H9 (cell line): ENCODE data around the gene CA5A. TPM values are rescaled to one million over a fixed set of nuclear protein-coding genes. Genes with fewer than 3 reads are reported as not detected.
A peak's percentile ranks its signal among the peaks of the same experiment; 100 is the strongest.

Experiments used
- DNase-seq: peaks from one replicate; pipeline ENCODE4 v3.0.0-alpha.2; 2017
- H2AFZ ChIP-seq: one replicate; pipeline ENCODE4 v1.6.1; 2013; ENCODE audit warnings: mild to moderate bottlenecking, low read length, control low read depth, moderate library complexity
- H2AK5ac ChIP-seq: 2 replicates; pipeline ENCODE4 v1.6.1; 2013; ENCODE audit warnings: low read length, control low read depth, mixed read lengths; ENCODE audit not compliant: insufficient read length
- H2BK120ac ChIP-seq: one replicate; pipeline ENCODE4 v1.6.1; 2013; ENCODE audit warnings: low read depth, mild to moderate bottlenecking, low read length, control low read depth, inconsistent platforms; ENCODE audit not compliant: poor library complexity, severe bottlenecking
- H2BK12ac ChIP-seq: 2 replicates; pipeline ENCODE4 v1.6.1; 2013; ENCODE audit warnings: low read length, control low read depth, mixed read lengths, low read depth; ENCODE audit not compliant: insufficient read length
- H2BK15ac ChIP-seq: 2 replicates; pipeline ENCODE4 v1.6.1; 2013; ENCODE audit warnings: low read depth, low read length, control low read depth
- H2BK20ac ChIP-seq: one replicate; pipeline ENCODE4 v1.6.1; 2013; ENCODE audit warnings: low read depth, mild to moderate bottlenecking, low read length, control low read depth, inconsistent platforms; ENCODE audit not compliant: poor library complexity, severe bottlenecking
- H2BK5ac ChIP-seq: 2 replicates; pipeline ENCODE4 v1.6.1; 2013; ENCODE audit warnings: low read length, control low read depth, mixed read lengths; ENCODE audit not compliant: insufficient read length
- H3K14ac ChIP-seq: 2 replicates; pipeline ENCODE4 v1.6.1; 2013; ENCODE audit warnings: low read length, control low read depth; ENCODE audit not compliant: insufficient read depth
- H3K18ac ChIP-seq: 2 replicates; pipeline ENCODE4 v1.6.1; 2013; ENCODE audit warnings: low read depth, mild to moderate bottlenecking, mixed read lengths, low read length, control low read depth; ENCODE audit not compliant: insufficient read length
- H3K23ac ChIP-seq: 2 replicates; pipeline ENCODE4 v1.6.1; 2013; ENCODE audit warnings: low read length, control low read depth, mixed read lengths, low read depth; ENCODE audit not compliant: insufficient read length
- H3K23me2 ChIP-seq: 2 replicates; pipeline ENCODE4 v1.6.1; 2013; ENCODE audit warnings: low read depth, mild to moderate bottlenecking, mixed read lengths, low read length, control low read depth; ENCODE audit not compliant: insufficient read length, poor library complexity, severe bottlenecking
- H3K27ac ChIP-seq: 2 replicates; pipeline ENCODE4 v1.5.1; 2013; ENCODE audit warnings: low read length, control low read depth, mixed read lengths, low read depth; ENCODE audit not compliant: insufficient read length
- H3K27me3 ChIP-seq: 2 replicates; pipeline ENCODE4 v1.6.1; 2013; ENCODE audit warnings: low read length, control low read depth, inconsistent platforms; ENCODE audit not compliant: insufficient read depth
- H3K4ac ChIP-seq: 2 replicates; pipeline ENCODE4 v1.6.1; 2013; ENCODE audit warnings: low read depth, mild to moderate bottlenecking, control low read depth, inconsistent platforms, low read length, moderate library complexity
- H3K4me1 ChIP-seq: 2 replicates; pipeline ENCODE4 v1.6.1; 2013; ENCODE audit warnings: low read length, control low read depth, inconsistent platforms; ENCODE audit not compliant: insufficient read depth
- H3K4me2 ChIP-seq: 2 replicates; pipeline ENCODE4 v1.6.1; 2013; ENCODE audit warnings: low read length, control low read depth, mixed read lengths; ENCODE audit not compliant: insufficient read length, insufficient read depth
- H3K56ac ChIP-seq: 2 replicates; pipeline ENCODE4 v1.6.1; 2013; ENCODE audit warnings: low read depth, mild to moderate bottlenecking, mixed read lengths, low read length, control low read depth; ENCODE audit not compliant: insufficient read length
- H3K79me1 ChIP-seq: 2 replicates; pipeline ENCODE4 v1.6.1; 2013; ENCODE audit warnings: low read depth, mild to moderate bottlenecking, moderate library complexity, low read length, control low read depth, inconsistent platforms; ENCODE audit not compliant: insufficient read depth, poor library complexity, severe bottlenecking
- H3K79me2 ChIP-seq: 2 replicates; pipeline ENCODE4 v1.6.1; 2013; ENCODE audit warnings: low read length, control low read depth, inconsistent platforms; ENCODE audit not compliant: insufficient read depth
- H3K9ac ChIP-seq: 2 replicates; pipeline ENCODE4 v1.6.1; 2013; ENCODE audit warnings: low read length, control low read depth, mixed read lengths; ENCODE audit not compliant: insufficient read length; ENCODE audit errors: extremely low read depth
- H3K9me3 ChIP-seq: one replicate; pipeline ENCODE4 v1.6.1; 2013; ENCODE audit warnings: low read depth, low read length, inconsistent platforms; ENCODE audit not compliant: control insufficient read depth
- H3T11ph ChIP-seq: one replicate; pipeline ENCODE4 v1.6.1; 2013; ENCODE audit warnings: mild to moderate bottlenecking, low read length, control low read depth, inconsistent platforms
- H4K20me1 ChIP-seq: one replicate; pipeline ENCODE4 v1.6.1; 2013; ENCODE audit not compliant: control insufficient read depth, insufficient read length, insufficient read depth
- H4K5ac ChIP-seq: 2 replicates; pipeline ENCODE4 v1.6.1; 2013; ENCODE audit warnings: low read depth, mild to moderate bottlenecking, mixed read lengths, low read length, control low read depth; ENCODE audit not compliant: insufficient read length
- H4K8ac ChIP-seq: replicated peaks from 2 replicates; pipeline ENCODE4 v1.6.1; 2013; ENCODE audit warnings: low read length, control low read depth, mixed read lengths, low read depth; ENCODE audit not compliant: insufficient read length
- H4K91ac ChIP-seq: 2 replicates; pipeline ENCODE4 v1.6.1; 2013; ENCODE audit warnings: low read depth, mild to moderate bottlenecking, moderate library complexity, mixed read lengths, low read length, control low read depth; ENCODE audit not compliant: insufficient read length
- H3K27ac Mint-ChIP-seq, 3 experiments: 2 replicates in 2 of 3; 3 replicates in 1 of 3; pipeline ENCODE4 v1.8.0; 2020 to 2021; ENCODE audit warnings: mixed read lengths in 3 of 3, mild to moderate bottlenecking in 1 of 3, moderate library complexity in 1 of 3
- H3K27me3 Mint-ChIP-seq: 2 replicates; pipeline ENCODE4 v1.8.0; 2021; ENCODE audit warnings: low read depth, mild to moderate bottlenecking, moderate library complexity, mixed read lengths
- H3K36me3 Mint-ChIP-seq, 3 experiments: 2 replicates in 2 of 3; 3 replicates in 1 of 3; pipeline ENCODE4 v1.8.0; 2020 to 2021; ENCODE audit warnings: low read depth in 3 of 3, mixed read lengths in 3 of 3; ENCODE audit not compliant: insufficient read depth in 1 of 3
- H3K4me1 Mint-ChIP-seq, 2 experiments: 2 replicates each; pipeline ENCODE4 v1.8.0; 2020; ENCODE audit warnings: mixed read lengths in 2 of 2
- H3K4me3 Mint-ChIP-seq, 2 experiments: 2 replicates in 1 of 2; 3 replicates in 1 of 2; pipeline ENCODE4 v1.8.0; 2020 to 2021; ENCODE audit warnings: mild to moderate bottlenecking in 2 of 2, mixed read lengths in 2 of 2, moderate library complexity in 1 of 2
- H3K9me3 Mint-ChIP-seq, 2 experiments: 2 replicates in 1 of 2; 3 replicates in 1 of 2; pipeline ENCODE4 v1.8.0; 2020; ENCODE audit warnings: mild to moderate bottlenecking in 2 of 2, mixed read lengths in 2 of 2, moderate library complexity in 1 of 2
- WGBS: extraction: QIAGEN DNeasy Blood & Tissue Kit; methylation state at CpG from one replicate; pipeline ENCODE4 v1.1.7; 2013; ENCODE audit warnings: missing lambda C conversion rate, low lambda C conversion rate, mixed read lengths; ENCODE audit not compliant: insufficient read length; ENCODE audit errors: extremely low coverage; 5-methylcytosine and 5-hydroxymethylcytosine counted together
- total RNA-seq: library from RNA; stranded (reverse); gene quantifications from 2 replicates; pipeline ENCODE4 v1.2.1, GENCODE V29; 2021
- TF ChIP-seq, protein P1 (sequence below): fragments of 200-600 bp; sonication (generic); conservative IDR thresholded peaks from 3 replicates; pipeline ENCODE4 v1.8.0; 2021; ENCODE audit warnings: antibody characterized with exemption, mild to moderate bottlenecking

Gene CA5A
- total RNA-seq, 1 experiment from 2014 or later = not detected

DNA sequence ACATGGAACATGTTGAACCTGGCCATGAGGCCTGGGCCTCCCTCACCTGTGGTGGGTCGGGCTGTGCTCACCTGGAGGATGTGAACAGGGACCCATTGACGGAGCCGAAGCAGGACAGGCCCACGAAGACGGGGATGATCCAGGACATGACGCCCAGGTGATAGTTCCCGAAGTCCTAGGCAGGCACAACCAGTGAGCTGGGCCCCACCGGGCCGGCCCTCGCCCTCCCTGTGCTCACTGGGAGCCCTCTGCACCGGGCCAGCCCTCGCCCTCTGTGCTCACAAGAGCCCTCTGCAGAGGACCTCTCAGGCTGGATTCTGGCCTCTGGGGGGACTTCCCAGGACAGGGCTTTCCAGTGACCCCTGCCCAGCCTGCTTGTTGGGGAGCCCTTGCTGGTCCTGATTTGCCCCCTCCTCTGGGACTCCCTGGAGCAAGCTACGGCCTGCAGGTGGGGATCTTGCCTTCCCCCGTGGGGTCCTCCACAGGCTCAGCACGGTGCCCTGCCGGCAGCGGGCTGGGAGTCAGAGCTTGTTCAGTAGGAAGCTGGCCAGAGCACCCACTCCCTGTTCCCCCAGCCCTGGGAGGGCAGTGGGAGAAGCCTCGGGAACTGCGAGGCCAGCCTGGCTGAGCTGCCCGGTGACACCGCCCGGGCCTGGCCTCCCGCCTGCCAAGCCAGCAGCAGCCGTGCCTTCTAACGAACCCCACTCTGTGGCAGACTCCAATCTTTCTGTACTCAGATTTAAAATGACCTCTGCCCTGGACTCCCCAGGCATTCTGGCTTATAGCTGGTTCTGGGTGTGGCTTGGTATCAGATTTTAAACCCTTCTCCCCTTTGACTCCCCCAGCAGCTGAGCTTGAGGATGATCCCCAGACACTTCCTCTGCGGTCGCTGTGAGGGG lies 97.4 kb downstream of the CA5A start:
- no peak overlapping the region for H4K91ac ChIP-seq
- no peak overlapping the region for H3K4me2 ChIP-seq
- no peaks in the 10 kb centered on the region for H3K9me3 Mint-ChIP-seq
- no peak overlapping the region for H3T11ph ChIP-seq
- H4K20me1 ChIP-seq = no peaks in the 10 kb centered on the region
- H3K36me3 Mint-ChIP-seq = peaks cover 13 to 75% (median 46%) of the 10 kb centered on the region in 3 experiments; a peak in 6 of 7 replicates
- no peaks in the 10 kb centered on the region for H3K4me1 ChIP-seq
- no peak overlapping the region for H3K9ac ChIP-seq
- H3K56ac ChIP-seq = no peak overlapping the region
- peak overlapping the region in 1 of 3 experiments; percentile 57; a peak in 1 of 7 replicates for H3K27ac Mint-ChIP-seq
- no peak overlapping the region for H4K8ac ChIP-seq
- no peak overlapping the region for H2BK5ac ChIP-seq
- no peaks in the 10 kb centered on the region for H3K9me3 ChIP-seq
- no peak overlapping the region for H2BK120ac ChIP-seq
- DNase-seq = no peak
- no peak overlapping the region for H3K4me3 Mint-ChIP-seq
- H3K4me1 Mint-ChIP-seq = peaks cover 5 to 10% of the 10 kb centered on the region in 2 experiments
- H3K18ac ChIP-seq = no peak overlapping the region
- no peak overlapping the region for H3K27ac ChIP-seq
- H3K27me3 Mint-ChIP-seq = no peaks in the 10 kb centered on the region
- no peak overlapping the region for H3K23ac ChIP-seq
- H3K79me1 ChIP-seq = peaks cover 4% of the 10 kb centered on the region
- H3K79me2 ChIP-seq = no peaks in the 10 kb centered on the region
- H2AK5ac ChIP-seq = no peak overlapping the region
- no peaks in the 10 kb centered on the region for H3K27me3 ChIP-seq
- H2BK20ac ChIP-seq = no peak overlapping the region
- no peak overlapping the region for H4K5ac ChIP-seq
- TF ChIP-seq, protein P1, sequence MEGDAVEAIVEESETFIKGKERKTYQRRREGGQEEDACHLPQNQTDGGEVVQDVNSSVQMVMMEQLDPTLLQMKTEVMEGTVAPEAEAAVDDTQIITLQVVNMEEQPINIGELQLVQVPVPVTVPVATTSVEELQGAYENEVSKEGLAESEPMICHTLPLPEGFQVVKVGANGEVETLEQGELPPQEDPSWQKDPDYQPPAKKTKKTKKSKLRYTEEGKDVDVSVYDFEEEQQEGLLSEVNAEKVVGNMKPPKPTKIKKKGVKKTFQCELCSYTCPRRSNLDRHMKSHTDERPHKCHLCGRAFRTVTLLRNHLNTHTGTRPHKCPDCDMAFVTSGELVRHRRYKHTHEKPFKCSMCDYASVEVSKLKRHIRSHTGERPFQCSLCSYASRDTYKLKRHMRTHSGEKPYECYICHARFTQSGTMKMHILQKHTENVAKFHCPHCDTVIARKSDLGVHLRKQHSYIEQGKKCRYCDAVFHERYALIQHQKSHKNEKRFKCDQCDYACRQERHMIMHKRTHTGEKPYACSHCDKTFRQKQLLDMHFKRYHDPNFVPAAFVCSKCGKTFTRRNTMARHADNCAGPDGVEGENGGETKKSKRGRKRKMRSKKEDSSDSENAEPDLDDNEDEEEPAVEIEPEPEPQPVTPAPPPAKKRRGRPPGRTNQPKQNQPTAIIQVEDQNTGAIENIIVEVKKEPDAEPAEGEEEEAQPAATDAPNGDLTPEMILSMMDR = no peak
- WGBS = no CpG with 5 or more reads among the region's 27 CpGs
- H3K23me2 ChIP-seq = no peaks in the 10 kb centered on the region
- no peak overlapping the region for H2AFZ ChIP-seq
- H3K14ac ChIP-seq = no peak overlapping the region
- H3K4ac ChIP-seq = no peak overlapping the region
- no peak overlapping the region for H2BK15ac ChIP-seq
- no peak overlapping the region for H2BK12ac ChIP-seq

Other genes starting within 250 kb of the CA5A start
- 74.5 and 76.2 TPM in 2 replicates for gene KLHDC4, start 170.5 kb downstream of the CA5A start, total RNA-seq
- 217 TPM in 2 replicates for gene SLC7A5, start 67.0 kb downstream of the CA5A start, total RNA-seq
- 24.3 and 24.9 TPM in 2 replicates for gene BANP, start 14.9 kb upstream of the CA5A start, total RNA-seq